ENCODE measurements around the gene AP5S1.

DNA sequence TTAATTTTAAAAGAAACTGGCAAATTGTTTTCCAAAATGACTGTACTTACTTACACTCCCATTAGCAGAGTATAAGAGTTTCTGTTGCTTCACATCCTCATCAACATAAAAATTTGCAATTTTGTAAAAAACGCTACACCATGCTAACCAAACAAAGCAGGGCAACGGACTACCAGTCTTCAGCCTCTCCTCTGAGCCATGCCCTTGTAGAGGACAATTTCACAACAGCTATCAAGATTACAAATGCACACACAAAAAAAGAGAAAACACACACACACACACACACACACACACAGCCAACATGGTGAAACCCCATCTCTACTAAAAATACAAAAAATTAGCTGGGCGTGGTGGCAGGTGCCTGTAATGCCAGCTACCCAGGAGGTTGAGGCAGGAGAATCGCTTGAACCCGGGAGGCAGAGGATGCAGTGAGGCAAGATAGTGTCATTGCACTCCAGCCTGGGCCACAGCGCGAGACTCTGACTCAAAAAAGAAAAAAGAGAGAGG is 48.7 kb upstream of the AP5S1 start:
- TF ChIP-seq, protein P1, sequence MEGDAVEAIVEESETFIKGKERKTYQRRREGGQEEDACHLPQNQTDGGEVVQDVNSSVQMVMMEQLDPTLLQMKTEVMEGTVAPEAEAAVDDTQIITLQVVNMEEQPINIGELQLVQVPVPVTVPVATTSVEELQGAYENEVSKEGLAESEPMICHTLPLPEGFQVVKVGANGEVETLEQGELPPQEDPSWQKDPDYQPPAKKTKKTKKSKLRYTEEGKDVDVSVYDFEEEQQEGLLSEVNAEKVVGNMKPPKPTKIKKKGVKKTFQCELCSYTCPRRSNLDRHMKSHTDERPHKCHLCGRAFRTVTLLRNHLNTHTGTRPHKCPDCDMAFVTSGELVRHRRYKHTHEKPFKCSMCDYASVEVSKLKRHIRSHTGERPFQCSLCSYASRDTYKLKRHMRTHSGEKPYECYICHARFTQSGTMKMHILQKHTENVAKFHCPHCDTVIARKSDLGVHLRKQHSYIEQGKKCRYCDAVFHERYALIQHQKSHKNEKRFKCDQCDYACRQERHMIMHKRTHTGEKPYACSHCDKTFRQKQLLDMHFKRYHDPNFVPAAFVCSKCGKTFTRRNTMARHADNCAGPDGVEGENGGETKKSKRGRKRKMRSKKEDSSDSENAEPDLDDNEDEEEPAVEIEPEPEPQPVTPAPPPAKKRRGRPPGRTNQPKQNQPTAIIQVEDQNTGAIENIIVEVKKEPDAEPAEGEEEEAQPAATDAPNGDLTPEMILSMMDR (IDR thresholded peaks at IDR 0.05), result no peak
- TF ChIP-seq POLR2A (IDR thresholded peaks at IDR 0.05), result no peak

Measured in body of pancreas (tissue), 4 donors.